Measurements from ENCODE around the gene OR51I2.

- TF ChIP-seq CTCF (IDR thresholded peaks at IDR 0.05 in 2 of 3, conservative IDR thresholded peaks at IDR 0.05 in 1 of 3; ENCODE audit: borderline replicate concordance in 1 of 3, insufficient read depth in 1 of 3, low read depth in 2 of 3, low read length in 2 of 3) (no peak), ZBTB33 (IDR thresholded peaks at IDR 0.05; ENCODE audit: extremely low read depth, insufficient replicate concordance, low read length) (no peak), EZH2 (IDR thresholded peaks at IDR 0.05) (no peak), POLR2AphosphoS5 (IDR thresholded peaks at IDR 0.05; ENCODE audit: low read depth, low read length) (no peak), RAD21 (IDR thresholded peaks at IDR 0.05; ENCODE audit: low read depth) (no peak), POLR2A (IDR thresholded peaks at IDR 0.05; ENCODE audit: borderline replicate concordance, extremely low read depth, insufficient read depth, insufficient read length) (no peak), SRF (IDR thresholded peaks at IDR 0.05; ENCODE audit: low read depth) (no peak), ZFX (IDR thresholded peaks at IDR 0.05) (no peak), EZH2phosphoT487 (IDR thresholded peaks at IDR 0.05; ENCODE audit: borderline replicate concordance) (no peak), MAX (IDR thresholded peaks at IDR 0.05) (no peak), ATF3 (IDR thresholded peaks at IDR 0.05) (no peak), REST (IDR thresholded peaks at IDR 0.05; ENCODE audit: low read depth) (no peak)
Observed at GRCh38 chr11:5449023-5449422, at the start of gene OR51I2.

Measured in HCT116 (cell line).